Adrenal gland (tissue), 12 donors: Measurements from ENCODE around the gene HIPK2. TPM values are rescaled to one million over a fixed set of nuclear protein-coding genes. Genes with fewer than 3 reads are reported as not detected.

Experiments
- DNase-seq, 7 donors: peaks; one replicate each; pipeline ENCODE4 v3.0.0-alpha.2; 2019 to 2020
- H3K27ac ChIP-seq, 5 donors: fragments of 200-600 bp; sonication (generic) in 4 of 5; 1 replicate in 3 of 5; 2 replicates in 2 of 5; pipeline versions ENCODE4 v1.5.1 to v1.8.0; 2016 to 2020; ENCODE audit warnings: mild to moderate bottlenecking in 1 of 5
- H3K27me3 ChIP-seq: fragments of 200-600 bp; 2 replicates; pipeline ENCODE4 v1.8.0; 2021
- H3K36me3 ChIP-seq, 2 donors: fragments of 200-600 bp; replicated peaks in 1 of 2; 1 replicate in 1 of 2; 2 replicates in 1 of 2; pipeline versions ENCODE4 v1.5.1 to v1.8.0; 2018 to 2022
- H3K4me1 ChIP-seq, 2 donors: fragments of 200-600 bp; replicated peaks in 1 of 2; 1 replicate in 1 of 2; 2 replicates in 1 of 2; pipeline versions ENCODE4 v1.5.1 to v1.8.0; 2018 to 2021
- H3K4me3 ChIP-seq, 4 donors: fragments of 200-600 bp; sonication (generic) in 3 of 4; one replicate each; pipeline ENCODE4 v1.5.1; 2016 to 2018
- H3K9me3 ChIP-seq, 3 donors: fragments of 200-600 bp; sonication (generic) in 1 of 3; replicated peaks in 1 of 3; 1 replicate in 2 of 3; 2 replicates in 1 of 3; pipeline versions ENCODE4 v1.5.1 to v1.8.0; 2016 to 2021
- CTCF ChIP-seq, 6 experiments: fragments of 450-650 bp in 4 of 6; fragments of 200-600 bp in 2 of 6; sonication (generic) in 1 of 6; IDR thresholded peaks; 1 replicate in 5 of 6; 2 replicates in 1 of 6; pipeline versions ENCODE4 v1.5.1 to v1.8.0; 2016 to 2021; ENCODE audit warnings: antibody characterized with exemption in 6 of 6, mild to moderate bottlenecking in 2 of 6, moderate library complexity in 1 of 6
- POLR2A ChIP-seq, 2 donors: fragments of 450-650 bp; IDR thresholded peaks; one replicate each; pipeline ENCODE4 v1.6.1; 2017; ENCODE audit warnings: antibody characterized with exemption in 2 of 2, mild to moderate bottlenecking in 2 of 2, moderate library complexity in 1 of 2
- WGBS, 4 donors: extraction: QIAGEN DNeasy Blood & Tissue Kit in 2 of 4; methylation state at CpG; one replicate each; pipeline versions ENCODE4 v1.1.5 to v1.1.7; 2013 to 2017; 5-methylcytosine and 5-hydroxymethylcytosine counted together
- intact Hi-C, 2 donors: fragments of 100-400 bp; cut with DNase I; formaldehyde crosslinking; loops; one replicate each; pipeline versions ENCODE4 v1.14.1 to v1.15.0; 2022 to 2023
- polyA plus RNA-seq, 3 donors: library from polyadenylated mRNA; stranded (reverse); fragments of 200-250 nt in 2 of 3; fragments of 350-450 nt in 1 of 3; fragmentation: Illumina TruSeq in 1 of 3; extraction: RNeasy Lipid Tissue Mini Kit (QIAGEN cat#74804) in 1 of 3; gene quantifications; one replicate each; pipeline ENCODE4 v1.2.3, GENCODE V29; 2013 to 2014
- total RNA-seq, 9 donors: library from RNA; depleted of rRNA in 4 of 9; stranded (reverse); fragments of >200 nt in 4 of 9; fragments of 120-200 nt in 1 of 9; fragmentation: NEBNext Ultra II Directional in 1 of 9; extraction: Animal tissue kit (Norgen Biotek cat#: 25700) in 1 of 9; gene quantifications; one replicate each; pipeline versions ENCODE4 v1.1.0 to v1.2.4, GENCODE V29; 2013 to 2023
- donor health status: healthy with polysubstance abuse.
- donor health status: Bipolar disorder and iron deficiency.
- donor health status: DM: yes; HTN: yes; CAD: no.
- donor health status: DM: no; HTN: no; CAD: no.
- donor health status: DM: no; HTN: no; CAD: no.
- donor health status: DM: yes; HTN: yes; CAD: no.

Gene HIPK2
- total and polyA plus RNA-seq, 12 donors: 4.7 to 82.4 (median 49.8) TPM

DNA sequence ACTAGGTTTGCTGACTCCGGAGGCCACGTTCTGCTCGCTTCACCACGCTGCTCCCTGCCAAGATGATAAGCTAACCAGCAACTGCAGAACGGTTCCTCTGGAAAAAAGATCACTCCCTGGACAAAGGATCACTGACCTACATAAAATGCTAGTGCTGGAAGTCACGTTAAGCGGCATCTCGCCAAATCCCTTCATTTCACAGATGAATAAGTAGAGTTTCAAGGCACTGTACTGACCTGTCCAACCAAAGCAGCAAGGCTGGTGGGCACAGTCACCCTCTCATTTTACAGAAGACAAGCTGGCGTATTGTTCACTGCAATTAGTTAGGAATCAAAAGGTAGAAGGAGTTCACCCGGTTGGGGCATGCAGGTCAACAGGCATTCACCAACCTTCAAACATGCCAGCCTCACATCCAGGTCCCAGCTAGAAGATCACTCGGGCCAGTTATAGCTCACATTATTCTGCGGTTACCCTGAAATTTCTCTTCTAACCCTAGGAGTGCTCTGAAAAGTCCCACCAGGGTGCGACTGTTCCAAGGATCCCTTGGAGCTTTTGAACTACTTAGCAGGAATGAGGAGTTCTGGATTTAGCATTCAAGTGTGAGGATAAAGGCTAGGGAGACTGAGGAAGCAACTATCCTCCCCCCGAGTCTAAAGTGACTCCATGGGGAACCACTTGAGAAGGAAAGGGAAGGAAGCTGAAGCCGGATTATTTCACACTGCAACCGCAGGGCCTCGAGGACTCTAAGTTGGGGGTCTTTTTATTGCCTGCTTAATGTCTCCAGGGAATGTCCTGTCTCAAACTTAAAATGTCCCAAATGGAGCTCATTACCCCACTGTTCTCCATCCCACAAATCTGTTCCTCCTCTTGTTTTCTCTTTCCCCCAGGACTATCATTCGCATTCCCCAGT lies 32.8 kb downstream of the HIPK2 start:
- no peak for TF ChIP-seq POLR2A (IDR thresholded peaks at IDR 0.05)
- TF ChIP-seq CTCF (IDR thresholded peaks at IDR 0.05): no peak
- H3K4me1 ChIP-seq: peaks cover 45 to 82% of the 10 kb centered on the region in 2 donors
- H3K4me3 ChIP-seq: no peak overlapping the region
- peak overlapping the region in 3 of 5 donors; percentile 2 to 64 (median 51) for H3K27ac ChIP-seq
- no peaks in the 10 kb centered on the region for H3K36me3 ChIP-seq
- WGBS, 4 donors: 67 to 78% (median 74%) methylated on average over 18 of the region's 18 CpGs
- peak in 4 of 7 donors; percentile 44 to 76 (median 52) for DNase-seq
- H3K27me3 ChIP-seq: no peaks in the 10 kb centered on the region
- no peaks in the 10 kb centered on the region for H3K9me3 ChIP-seq
- intact Hi-C loops: no loop called here

DNA sequence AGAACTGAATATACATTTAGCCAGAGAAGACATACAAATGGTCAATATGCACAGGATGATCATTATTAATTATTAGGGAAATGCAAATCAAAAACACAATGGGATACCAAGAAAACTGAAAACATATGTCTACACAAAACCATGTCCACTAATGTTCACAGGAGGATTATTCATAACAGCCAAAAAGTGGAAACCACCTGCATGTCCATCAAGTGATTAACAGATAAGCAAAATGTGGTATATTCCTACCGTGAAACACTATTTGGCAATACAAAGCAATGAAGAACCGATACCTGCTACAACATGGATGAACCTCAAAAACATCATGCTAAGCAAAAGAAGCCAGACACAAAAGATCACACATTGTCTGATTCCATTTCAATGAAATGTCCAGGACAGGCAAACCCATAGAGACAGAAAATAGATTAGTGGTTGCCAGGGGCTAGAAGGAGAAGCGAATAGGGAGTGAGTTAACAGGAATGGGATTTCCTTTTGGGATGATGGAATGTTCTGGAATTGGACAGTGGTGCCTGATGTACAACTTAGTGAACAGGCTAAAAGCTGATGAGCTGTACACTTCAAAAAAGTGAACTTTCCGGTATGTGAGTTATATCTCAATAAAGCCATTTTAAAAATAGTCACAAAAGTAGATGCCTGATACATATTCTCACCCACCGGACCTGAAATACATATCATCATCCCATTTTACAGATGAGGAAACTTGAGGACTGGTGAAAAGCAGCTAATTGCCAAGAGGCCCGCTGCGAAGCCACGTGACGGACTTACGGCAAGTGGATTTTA lies 33.6 kb downstream of the HIPK2 start:
- 82 to 91% (median 87%) methylated on average over 10 of the region's 10 CpGs for WGBS, 4 donors

GRCh38 chr7:139743267-139743966 lies 34.4 kb downstream of the HIPK2 start:
- Histone ChIP-seq H3K4me1 (peaks cover 45 to 86% of the 10 kb centered on the region in 2 donors), H3K9me3 (no peaks in the 10 kb centered on the region), H3K4me3 (no peak overlapping the region), H3K27me3 (no peaks in the 10 kb centered on the region), H3K27ac (no peak overlapping the region), H3K36me3 (no peaks in the 10 kb centered on the region)
- intact Hi-C loops: no loop called here
- DNase-seq: peak in 1 of 7 donors; percentile 48
- no peak for TF ChIP-seq CTCF (IDR thresholded peaks at IDR 0.05)
- TF ChIP-seq POLR2A (IDR thresholded peaks at IDR 0.05): no peak
- 75 to 85% (median 81%) methylated on average over 2 of the region's 2 CpGs for WGBS, 4 donors

More for the DNA sequence above, 33.6 kb downstream of the HIPK2 start:
- intact Hi-C loops: no loop called here
- Histone ChIP-seq H3K4me3 (no peak overlapping the region), H3K9me3 (no peaks in the 10 kb centered on the region), H3K27me3 (no peaks in the 10 kb centered on the region), H3K4me1 (peaks cover 45 to 86% of the 10 kb centered on the region in 2 donors), H3K27ac (peak overlapping the region in 2 of 5 donors; percentile 51 to 64), H3K36me3 (no peaks in the 10 kb centered on the region)
- TF ChIP-seq POLR2A (IDR thresholded peaks at IDR 0.05) (no peak), CTCF (IDR thresholded peaks at IDR 0.05) (no peak)
- no peak for DNase-seq
